Measurements from ENCODE around the gene SCD.
A peak's percentile ranks its signal among the peaks of the same experiment; 100 is the strongest.
"Not testable (repeated sequence)": the region's sequence is repeated elsewhere in the genome, so short reads cannot be mapped to it uniquely, and the experiment has no call there.

Gene SCD

GRCh38 chr10:100362570-100363496, 15.8 kb downstream of the SCD start:
- no peak for DNase-seq

- DNase-seq = no peak
These were observed 17.1 kb downstream of the SCD start for GRCh38 chr10:100364175-100364574.

DNA sequence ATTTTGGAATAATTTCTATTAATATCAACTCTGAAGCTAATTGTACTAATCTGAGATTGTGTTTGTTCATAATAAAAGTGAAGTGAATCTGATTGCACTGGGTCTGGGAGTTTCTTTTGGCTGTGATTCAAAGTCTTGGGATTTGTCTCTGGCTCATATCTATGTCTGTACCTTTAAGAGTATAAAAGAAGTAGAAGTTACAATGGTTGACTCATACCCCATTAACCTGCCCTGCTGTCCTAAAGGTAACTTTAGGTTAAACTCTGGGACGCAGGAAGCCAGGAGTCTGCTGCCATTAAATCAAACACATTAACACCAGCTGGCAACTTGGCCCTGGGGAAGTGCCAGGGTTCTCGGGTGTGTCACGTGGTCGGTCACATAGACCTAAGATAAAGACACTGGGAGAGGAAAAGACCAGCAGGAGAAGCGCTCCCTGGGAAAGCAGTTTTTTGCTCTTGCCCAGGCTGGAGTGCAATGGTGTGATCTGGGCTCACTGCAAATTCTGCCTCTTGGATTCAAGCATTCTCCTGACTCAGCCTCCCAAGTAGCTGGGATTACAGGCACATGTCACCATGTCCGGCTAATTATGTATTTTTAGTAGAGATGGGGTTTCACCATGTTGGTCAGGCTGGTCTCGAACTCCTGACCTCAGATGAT, 17.8 kb downstream of the SCD start:
- DNase-seq = no peak

GRCh38 chr10:100368721-100369120, 21.7 kb downstream of the SCD start:
- DNase-seq = no peak

GRCh38 chr10:100370714-100371481, 23.9 kb downstream of the SCD start:
- DNase-seq = peak; percentile 67

DNA sequence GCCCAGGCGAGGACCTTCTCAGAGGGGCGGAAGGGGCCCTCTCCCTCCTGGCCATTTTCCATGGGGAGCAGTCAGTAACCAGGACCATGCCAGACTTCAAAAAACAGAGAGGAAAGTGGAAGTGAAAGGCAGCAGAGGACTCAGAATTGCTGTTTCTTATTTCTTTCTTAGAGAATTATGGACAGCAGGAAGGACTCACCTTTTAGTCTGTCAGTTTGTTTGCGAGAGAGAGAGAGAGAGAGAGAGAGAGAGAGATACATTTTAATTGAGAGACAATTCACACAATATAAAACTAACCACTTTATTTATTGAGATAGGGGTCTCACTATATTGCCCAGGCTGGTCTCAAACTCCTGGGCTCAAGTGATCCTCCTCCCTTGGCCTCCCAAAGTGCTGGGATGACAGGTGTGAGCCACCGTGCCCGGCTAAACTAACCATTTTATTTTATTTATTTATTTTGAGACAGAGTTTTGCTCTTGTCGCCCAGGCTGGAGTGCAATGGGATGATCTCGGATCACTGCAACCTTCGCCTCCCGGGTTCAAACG, 24.5 kb downstream of the SCD start:
- no peak for DNase-seq

GRCh38 chr10:100372415-100373297, 25.6 kb downstream of the SCD start:
- DNase-seq = no peak

DNA sequence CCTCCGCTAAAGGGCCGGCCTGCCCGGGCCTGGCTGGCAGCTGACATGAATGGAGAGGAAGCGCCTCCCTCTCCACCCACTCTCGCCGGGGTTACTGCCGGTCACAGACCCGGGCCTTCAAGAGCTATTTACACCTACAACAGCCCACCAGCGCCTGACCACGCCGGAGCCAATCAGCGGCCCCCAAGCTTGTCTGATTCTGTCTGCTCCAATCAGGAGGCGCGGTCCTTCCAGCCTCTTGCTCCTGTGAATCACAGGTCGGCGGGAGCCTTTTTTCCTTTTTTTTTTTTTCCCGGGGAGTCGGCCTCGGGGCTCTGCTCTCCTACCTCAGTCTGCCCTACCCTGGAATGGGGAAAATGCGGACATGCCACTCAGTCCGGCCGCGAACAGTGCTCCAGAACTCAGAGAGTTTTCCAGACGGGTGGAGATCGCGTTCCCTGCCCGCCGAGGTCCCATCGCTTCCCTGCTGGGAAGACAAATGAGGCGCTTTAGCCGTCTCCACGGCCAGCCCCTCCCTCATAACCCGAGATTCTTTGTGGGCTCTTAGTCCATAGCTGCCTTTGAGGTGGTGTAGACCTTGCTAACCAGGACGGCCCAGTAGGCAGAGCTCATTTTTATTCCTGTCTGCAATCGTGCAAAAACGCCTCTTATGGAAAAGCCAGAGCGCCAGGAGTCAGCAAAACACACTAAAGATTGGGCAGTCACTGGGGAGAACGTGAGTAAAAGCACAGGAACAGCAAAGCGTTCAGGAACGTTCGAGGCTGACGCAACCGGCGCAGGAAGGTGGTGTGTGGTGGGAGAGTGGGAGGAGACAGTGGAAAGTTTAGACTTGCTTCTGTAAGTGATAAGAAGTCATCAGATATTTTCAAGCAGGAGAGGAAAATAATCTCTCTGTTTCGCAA, 26.5 kb downstream of the SCD start:
- peak; percentile 93 for DNase-seq

DNA sequence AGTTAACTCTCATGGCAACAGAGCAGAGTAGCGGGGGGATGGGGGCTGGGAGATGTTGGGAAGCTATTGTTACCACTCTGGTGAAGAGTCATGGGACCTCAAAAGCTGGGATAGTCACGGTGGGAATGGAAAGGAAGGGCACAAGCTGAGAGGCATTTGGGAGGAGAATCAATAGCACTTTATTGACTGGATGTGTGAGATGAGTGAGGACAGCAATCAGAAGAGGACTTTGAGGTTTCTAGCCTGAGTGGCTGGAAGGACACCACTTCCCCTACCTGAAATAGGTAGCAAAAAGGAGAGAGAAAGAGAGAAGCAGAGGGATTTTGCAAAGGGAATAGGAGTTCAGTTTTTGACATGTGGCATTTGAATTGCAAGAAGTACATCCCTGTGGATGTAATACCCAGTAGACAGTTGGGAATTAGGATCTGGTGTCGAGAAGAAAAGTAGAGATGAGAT, 27.2 kb downstream of the SCD start:
- DNase-seq = no peak

DNA sequence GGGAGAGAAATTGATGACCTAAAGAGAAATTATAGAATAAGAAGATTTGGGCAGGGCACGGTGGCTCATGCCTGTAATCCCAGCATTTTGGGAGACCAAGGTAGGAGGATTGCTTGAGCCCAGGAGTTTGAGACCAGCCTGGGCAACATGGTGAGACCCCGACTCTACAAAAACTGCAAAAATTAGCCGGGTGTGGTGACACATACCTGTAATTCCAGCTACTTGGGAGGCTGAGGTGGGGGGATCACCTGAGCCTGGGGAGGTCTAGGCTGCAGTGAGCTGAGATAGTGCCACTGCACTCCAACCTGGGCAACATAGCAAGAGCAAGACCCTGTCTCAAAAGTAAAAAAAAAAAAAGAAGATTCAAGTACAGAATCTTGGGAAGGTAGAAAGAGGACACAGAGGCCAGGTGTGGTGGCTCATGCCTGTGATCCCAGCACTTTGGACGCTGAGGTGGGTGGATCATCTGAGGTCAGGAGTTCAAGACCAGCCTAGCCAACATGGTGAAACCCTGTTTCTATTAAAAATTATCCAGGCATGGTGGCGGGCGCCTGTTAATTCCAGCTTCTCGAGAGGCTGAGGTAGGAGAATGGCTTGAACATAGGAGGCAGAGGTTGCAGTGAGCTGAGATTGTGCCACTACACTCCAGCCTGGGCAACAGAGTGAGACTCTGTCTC, 27.8 kb downstream of the SCD start:
- DNase-seq = not testable (repeated sequence)

DNA sequence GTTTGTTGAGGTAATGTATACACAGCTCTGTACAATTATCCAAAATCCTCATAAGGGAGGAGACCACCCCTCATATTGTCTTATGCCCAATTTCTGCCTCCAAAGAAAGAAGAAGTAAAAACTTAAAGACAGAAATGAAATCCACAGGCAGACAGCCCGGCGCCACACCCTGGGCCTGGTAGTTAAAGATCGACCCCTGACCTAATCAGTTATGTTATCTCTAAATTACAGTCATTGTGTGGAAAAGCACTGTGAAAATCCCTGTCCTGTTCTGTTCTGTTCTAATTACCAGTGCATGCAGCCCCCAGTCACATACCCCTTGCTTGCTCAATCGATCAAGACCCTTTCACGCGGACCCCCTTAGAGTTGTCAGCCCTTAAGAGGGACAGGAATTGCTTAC, 29.6 kb downstream of the SCD start:
- not testable (repeated sequence) for DNase-seq

DNA sequence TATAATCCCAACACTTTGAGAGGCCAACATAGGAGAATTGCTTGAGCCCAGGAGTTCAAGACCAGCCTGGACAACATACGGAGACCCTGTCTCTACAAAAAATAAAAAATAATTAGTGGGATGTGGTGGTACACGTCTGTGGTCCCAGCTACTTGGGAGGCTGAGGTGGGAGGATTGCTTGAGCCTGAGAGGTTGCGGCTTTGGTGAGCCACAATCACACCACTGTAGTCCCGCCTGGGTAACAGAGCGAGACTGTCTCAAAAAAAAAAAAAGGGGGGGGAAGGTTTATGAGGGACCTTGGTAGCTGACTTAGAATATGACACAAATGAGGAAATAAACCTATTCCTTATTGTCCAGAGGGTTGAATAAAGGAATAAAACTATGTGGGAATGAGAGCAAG, 30.8 kb downstream of the SCD start:
- DNase-seq = no peak

- no peak for DNase-seq
These were observed 33.4 kb downstream of the SCD start for GRCh38 chr10:100380400-100380799.

DNA sequence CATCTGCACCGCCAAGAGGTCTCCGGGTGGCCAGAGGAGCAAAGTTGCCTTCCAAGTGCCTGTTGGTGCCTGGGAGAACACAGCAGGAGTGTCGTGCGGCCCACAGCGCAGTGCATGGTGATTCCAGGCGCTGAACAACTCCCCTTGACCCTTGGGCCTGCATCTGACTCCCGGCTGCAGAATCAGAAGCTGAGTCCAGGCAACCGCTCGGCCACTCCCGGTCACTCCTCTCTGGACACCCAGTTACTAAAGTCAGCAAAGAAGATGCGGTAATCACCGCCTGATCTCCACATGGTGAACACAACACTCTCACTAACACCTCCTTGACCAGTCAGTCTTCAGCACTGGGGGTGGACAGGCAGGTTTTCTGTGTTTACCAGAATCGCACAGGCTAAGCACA, 35.5 kb downstream of the SCD start:
- DNase-seq = no peak

DNA sequence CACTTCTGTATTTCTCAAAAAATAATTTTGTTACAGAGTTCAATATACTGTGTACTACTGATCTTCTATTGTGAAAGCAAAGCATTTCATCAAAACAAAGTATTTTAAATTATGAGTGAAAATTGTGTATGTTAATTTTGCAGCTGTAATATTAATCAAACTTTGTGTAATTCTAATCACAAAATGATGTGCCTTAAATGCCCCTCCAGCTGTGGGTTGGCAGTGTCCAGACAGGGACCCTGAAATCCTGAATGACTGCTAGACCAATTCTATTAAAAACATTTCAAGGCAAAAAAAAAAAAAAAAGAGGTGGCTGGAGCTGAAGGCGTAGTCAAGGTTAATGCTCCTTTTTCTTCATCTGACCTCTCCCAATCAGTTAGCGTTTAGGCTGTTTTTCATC, 36.2 kb downstream of the SCD start:
- no peak for DNase-seq

- no peak for DNase-seq
These were observed 44.4 kb downstream of the SCD start for GRCh38 chr10:100391163-100392002.

GRCh38 chr10:100392686-100393003, 45.6 kb downstream of the SCD start:
- no peak for DNase-seq

DNA sequence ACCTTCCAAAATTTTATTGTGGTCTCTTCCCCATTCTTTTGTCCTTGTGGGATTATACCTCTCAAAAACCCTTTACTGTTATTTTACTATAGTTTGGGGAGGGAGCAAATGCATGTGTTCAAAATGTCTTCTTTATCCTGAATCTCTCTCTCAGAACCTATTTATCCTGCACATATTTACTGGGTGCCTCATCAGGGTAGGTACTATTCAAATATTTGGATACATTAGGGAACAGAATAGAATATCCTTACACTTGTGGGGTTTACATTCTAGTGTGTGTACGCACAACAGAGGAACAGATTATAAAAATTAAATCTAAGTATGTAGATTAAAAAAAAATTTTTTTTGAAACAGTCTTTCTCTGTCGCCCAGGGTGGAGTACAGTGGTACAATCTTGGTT, 48.6 kb downstream of the SCD start:
- no peak for DNase-seq

DNA sequence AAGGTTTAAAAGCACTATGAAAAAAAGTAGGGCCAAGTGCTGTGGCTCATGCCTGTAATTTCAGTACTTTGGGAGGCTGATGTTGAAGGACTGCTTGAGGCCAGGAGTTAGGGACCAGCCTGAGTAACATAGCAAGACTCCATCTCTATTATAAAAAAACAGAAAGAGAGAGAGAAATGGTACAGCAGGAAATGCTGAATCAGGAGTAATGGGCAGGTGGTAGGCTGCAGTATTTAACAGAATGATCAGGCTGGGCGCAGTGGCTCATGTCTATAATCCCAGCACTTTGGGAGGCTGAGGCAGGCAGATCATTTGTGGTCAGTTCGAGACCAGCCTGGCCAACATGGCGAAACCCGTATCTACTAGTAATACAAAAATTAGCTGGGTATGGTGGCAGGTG, 49.6 kb downstream of the SCD start:
- DNase-seq = no peak

All from NK-92 treated with Interleukin-12 subunit alpha and Interleukin-12 subunit beta, amount 100 ng/mL, for 24 hours (cell line).